HepG2 (cell line): ENCODE results near the gene PPP1R27. TPM values are rescaled to one million over a fixed set of nuclear protein-coding genes. Genes with fewer than 3 reads are reported as not detected.
A peak's percentile ranks its signal among the peaks of the same experiment; 100 is the strongest.

Experiments
- AKNA ChIP-seq: sonication (generic); formaldehyde crosslinking; IDR thresholded peaks from 2 replicates; pipeline ENCODE4 v1.4.0; 2020; ENCODE audit warnings: missing genetic modification reagents, borderline replicate concordance
- ARID3A ChIP-seq: IDR thresholded peaks from 2 replicates; pipeline ENCODE4 v1.6.1; 2012; ENCODE audit warnings: low read depth, low read length, improper control_type of control experiment
- BATF2 ChIP-seq: sonication (generic); formaldehyde crosslinking; IDR thresholded peaks from 2 replicates; pipeline ENCODE4 v1.8.0; 2022; ENCODE audit warnings: mild to moderate bottlenecking, missing genetic modification reagents, moderate library complexity
- CTCF ChIP-seq: sonication (generic); formaldehyde crosslinking; IDR thresholded peaks from 2 replicates; pipeline ENCODE4 v1.5.0; 2020; ENCODE audit warnings: mild to moderate bottlenecking, missing genetic modification reagents, moderate library complexity
- HCFC1 ChIP-seq: fragments of 150-350 bp; IDR thresholded peaks from 2 replicates; pipeline ENCODE4 v1.6.1; 2014; ENCODE audit warnings: low read depth, low read length
- JUN ChIP-seq: sonication (generic); formaldehyde crosslinking; IDR thresholded peaks from 2 replicates; pipeline ENCODE4 v1.4.0; 2020; ENCODE audit warnings: mild to moderate bottlenecking, missing genetic modification reagents
- KDM2A ChIP-seq: sonication (generic); formaldehyde crosslinking; IDR thresholded peaks from 2 replicates; pipeline ENCODE4 v1.4.0; 2020; ENCODE audit warnings: low read depth, missing genetic modification reagents, borderline replicate concordance
- MXD3 ChIP-seq: IDR thresholded peaks from 2 replicates; pipeline ENCODE4 v1.6.1; 2016; ENCODE audit warnings: mild to moderate bottlenecking, missing biosample characterization, missing genetic modification reagents
- NFE2L2 ChIP-seq: fragments of 150-350 bp; IDR thresholded peaks from 2 replicates; pipeline ENCODE4 v1.6.1; 2014; ENCODE audit warnings: low read length
- PHB2 ChIP-seq: fragments of 450-650 bp; IDR thresholded peaks from 2 replicates; pipeline ENCODE4 v1.6.1; 2018; ENCODE audit not compliant: partially characterized antibody
- ZBTB20 ChIP-seq: sonication (generic); formaldehyde crosslinking; IDR thresholded peaks from 2 replicates; pipeline ENCODE4 v1.8.1; 2023; ENCODE audit warnings: missing genetic modification reagents, low read depth, mild to moderate bottlenecking, borderline replicate concordance
- ZNF136 ChIP-seq: sonication (generic); formaldehyde crosslinking; IDR thresholded peaks from 2 replicates; pipeline ENCODE4 v1.8.1; 2022; ENCODE audit warnings: low read depth, mild to moderate bottlenecking, moderate library complexity, missing genetic modification reagents
- ZNF263 ChIP-seq: sonication (generic); formaldehyde crosslinking; IDR thresholded peaks from 2 replicates; pipeline ENCODE4 v1.4.0; 2020; ENCODE audit warnings: missing genetic modification reagents
- ZNF34 ChIP-seq: sonication (generic); formaldehyde crosslinking; IDR thresholded peaks from 2 replicates; pipeline ENCODE4 v1.4.0; 2020; ENCODE audit warnings: mild to moderate bottlenecking, missing genetic modification reagents, borderline replicate concordance
- ZNF704 ChIP-seq: sonication (generic); formaldehyde crosslinking; IDR thresholded peaks from 2 replicates; pipeline ENCODE4 v1.8.1; 2023; ENCODE audit warnings: mild to moderate bottlenecking, inconsistent platforms, moderate library complexity, missing genetic modification reagents, borderline replicate concordance
- ZNF772 ChIP-seq: sonication (generic); formaldehyde crosslinking; IDR thresholded peaks from 2 replicates; pipeline ENCODE4 v1.5.0; 2020; ENCODE audit warnings: mild to moderate bottlenecking, missing genetic modification reagents
- polyA plus RNA-seq, 8 experiments: library from polyadenylated mRNA; depleted of rRNA in 3 of 8; stranded (reverse) in 7 of 8; unstranded in 1 of 8; fragments of >200 nt; fragmentation: Illumina TruSeq in 4 of 8; extraction: Trizol in 4 of 8; gene quantifications; 2 replicates each; pipeline versions ENCODE4 v1.2.1 to v1.2.3, GENCODE V29; 2011 to 2016; ENCODE audit warnings: low read depth in 4 of 8, missing spikeins in 1 of 8, mixed read lengths in 1 of 8; ENCODE audit not compliant: insufficient read depth in 1 of 8
- total RNA-seq, 5 experiments: library from RNA; depleted of rRNA; stranded (reverse); fragments of >200 nt; fragmentation: Illumina TruSeq; extraction: Trizol; gene quantifications; 2 replicates each; pipeline ENCODE4 v1.2.3, GENCODE V29; 2016; ENCODE audit warnings: low read depth in 1 of 5

PPP1R27 gene
- total and polyA plus RNA-seq, 2 of the 13 experiments (the other 11 are each of a cell fraction or from before 2014, with no cell fraction given), result 0.17 to 1.00 TPM

- TF ChIP-seq AKNA (CRISPR knock-in tag) (0 out of 2 replicates have a peak, but pooled peaks have one; percentile 21), ZNF772 (CRISPR knock-in tag) (no peak; the same call in 1 of the 2 replicates), MXD3 (CRISPR knock-in tag) (0 out of 2 replicates have a peak, but pooled peaks have one; percentile 14), ZNF704 (no peak), ZNF136 (CRISPR knock-in tag) (peak; percentile 86; the same call in 1 of the 2 replicates), HCFC1 (no peak), KDM2A (CRISPR knock-in tag) (peak; percentile 64; the same call in 1 of the 2 replicates), JUN (CRISPR knock-in tag) (no peak), ZNF34 (CRISPR knock-in tag) (peak; percentile 53; the same call in 1 of the 2 replicates), ARID3A (no peak), PHB2 (no peak), ZBTB20 (CRISPR knock-in tag) (no peak), ZNF263 (CRISPR knock-in tag) (peak; percentile 16; the same call in 1 of the 2 replicates), NFE2L2 (no peak), BATF2 (CRISPR knock-in tag) (peak; percentile 83), CTCF (CRISPR knock-in tag) (peak; percentile 13)
Observed at GRCh38 chr17:81867170-81867990, 32.5 kb upstream of the PPP1R27 start (continued).
